GM21360 (cell line): ENCODE data around the gene MRPL48.
A peak's percentile ranks its signal among the peaks of the same experiment; 100 is the strongest.
"Not testable (repeated sequence)": the region's sequence is repeated elsewhere in the genome, so short reads cannot be mapped to it uniquely, and the experiment has no call there.

Experiments used
- ATAC-seq: cut with Tn5 transposase; IDR thresholded peaks from one replicate; pipeline ENCODE4 v1.9.1; 2021; ENCODE audit warnings: mild to moderate bottlenecking, moderate library complexity; ENCODE audit not compliant: unreplicated experiment

MRPL48 gene

DNA sequence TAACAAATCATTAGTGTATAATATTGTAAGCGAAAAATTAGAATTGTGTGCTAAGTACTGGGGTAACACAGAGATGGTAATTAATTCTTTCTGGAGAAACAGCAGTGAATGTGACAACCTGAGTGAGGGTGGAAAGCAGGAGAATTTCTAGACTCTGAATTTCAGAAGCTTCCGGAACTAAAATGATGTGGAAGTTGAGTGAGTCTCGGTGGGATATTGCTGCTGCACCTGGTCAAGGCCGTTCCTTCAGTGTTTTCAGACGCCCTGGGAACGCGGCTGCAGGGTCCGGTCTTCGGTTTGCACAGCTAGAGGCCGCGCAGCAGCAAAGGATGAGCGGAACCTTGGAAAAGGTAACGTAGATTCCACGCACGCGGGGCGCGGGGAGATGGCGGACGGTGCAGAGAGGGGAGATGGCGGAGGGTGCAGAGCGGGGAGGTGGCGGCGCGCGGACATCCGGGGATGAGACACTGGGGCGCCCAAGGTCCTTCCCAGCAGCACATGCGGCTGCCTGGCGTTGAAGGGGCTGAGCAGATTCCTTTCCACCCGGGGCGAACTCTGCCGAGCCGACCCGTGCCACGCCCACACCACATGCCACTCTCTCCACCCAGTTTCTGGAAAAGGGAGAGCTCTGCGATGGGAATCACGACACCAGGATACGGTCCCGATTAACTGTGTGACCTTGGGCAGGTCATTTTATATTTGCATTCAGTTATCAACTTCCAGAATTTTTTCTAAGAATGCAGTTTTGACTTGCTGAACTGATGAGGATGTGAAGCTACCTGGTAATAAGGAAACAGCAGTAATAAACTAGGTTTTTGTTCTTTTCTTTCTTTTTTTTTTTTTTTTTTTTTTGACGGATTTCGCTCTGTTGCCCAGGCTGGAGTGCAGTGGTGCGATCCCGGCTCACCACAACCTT lies at the start of gene MRPL48:
Gene MRPL48 (plus strand): TSS at position 232 of the 916 bp plus-strand sequence. CDS start 98 bp downstream, at position 330.
- peak; percentile 87 for ATAC-seq

DNA sequence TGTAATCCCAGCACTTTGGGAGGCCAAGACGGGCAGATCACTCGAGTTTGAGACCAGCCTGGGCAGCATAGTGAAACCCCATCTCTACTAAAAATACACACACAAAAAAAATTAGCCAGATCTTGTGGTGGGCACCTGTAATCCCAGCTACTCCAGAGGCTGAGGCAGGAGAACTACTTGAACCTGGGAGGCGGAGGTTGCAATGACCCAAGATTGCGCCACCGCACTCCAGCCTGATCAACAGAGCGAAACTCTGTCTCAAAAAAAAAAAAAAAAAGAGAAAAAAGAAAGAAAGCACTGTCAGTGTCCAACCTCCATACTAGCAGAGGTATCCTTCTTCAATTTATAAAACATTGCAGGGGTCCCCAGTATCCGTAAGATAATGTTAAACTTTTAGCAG lies 44.6 kb upstream of the MRPL48 start:
- ATAC-seq: no peak

GRCh38 chr11:73746701-73747100 lies 41.0 kb upstream of the MRPL48 start:
- no peak for ATAC-seq

DNA sequence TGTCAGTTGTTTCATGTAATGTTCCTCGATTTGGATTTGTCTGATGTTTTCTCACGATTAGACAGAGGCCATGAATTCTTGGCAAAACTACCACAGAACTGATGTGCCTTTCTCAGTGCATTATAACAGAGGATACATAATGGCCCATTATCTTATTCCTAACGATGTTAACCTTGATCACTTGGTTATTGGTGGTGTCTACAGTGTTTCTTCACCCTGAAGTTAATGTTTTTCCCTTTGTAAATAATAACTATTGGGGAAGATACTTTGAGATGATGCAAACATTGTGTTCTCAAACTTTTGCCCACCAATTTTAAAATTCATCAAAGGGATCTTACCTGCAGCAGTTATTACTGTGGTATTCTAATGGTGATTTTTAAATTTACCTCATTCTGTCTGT lies 39.9 kb upstream of the MRPL48 start:
- no peak for ATAC-seq

GRCh38 chr11:73748300-73748699 lies 39.4 kb upstream of the MRPL48 start:
- no peak for ATAC-seq

DNA sequence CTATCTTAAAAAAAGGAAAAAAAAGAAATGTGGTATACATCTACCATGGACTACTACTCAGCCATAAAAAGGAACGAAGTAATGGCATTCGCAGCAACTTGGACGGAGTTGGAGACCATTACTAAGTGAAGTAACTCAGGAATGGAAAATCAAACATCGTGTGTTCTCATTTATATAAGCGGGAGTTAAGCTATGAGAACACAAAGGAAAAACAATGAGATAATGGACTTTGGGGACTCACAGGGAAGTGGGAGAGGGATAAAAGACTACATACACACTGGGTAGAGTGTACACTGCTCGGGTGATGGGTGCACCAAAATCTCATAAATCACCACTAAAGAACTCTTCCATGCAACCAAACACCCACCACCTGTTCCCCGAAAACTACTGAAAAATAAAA lies 38.6 kb upstream of the MRPL48 start:
- ATAC-seq: no peak

DNA sequence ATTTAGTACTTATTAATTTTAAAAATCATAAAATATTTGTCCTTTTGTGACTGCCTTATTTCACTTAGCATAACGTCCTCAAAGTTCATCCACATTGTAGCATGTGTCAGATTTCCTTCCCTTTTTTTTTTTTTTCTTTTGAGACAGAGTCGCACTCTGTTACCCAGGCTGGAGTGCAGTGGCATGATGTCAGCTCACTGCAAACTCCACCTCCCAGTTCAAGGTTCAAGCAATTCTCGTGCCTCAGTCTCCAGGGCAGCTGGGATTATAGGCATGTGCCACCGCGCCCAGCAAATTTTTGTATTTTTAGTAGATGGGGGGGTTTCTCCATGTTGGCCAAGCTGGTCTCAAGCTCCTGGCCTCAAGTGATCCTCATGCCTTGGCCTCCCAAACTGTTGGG lies 37.4 kb upstream of the MRPL48 start:
- no peak for ATAC-seq

GRCh38 chr11:73750862-73751261 lies 36.8 kb upstream of the MRPL48 start:
- ATAC-seq: not testable (repeated sequence)

DNA sequence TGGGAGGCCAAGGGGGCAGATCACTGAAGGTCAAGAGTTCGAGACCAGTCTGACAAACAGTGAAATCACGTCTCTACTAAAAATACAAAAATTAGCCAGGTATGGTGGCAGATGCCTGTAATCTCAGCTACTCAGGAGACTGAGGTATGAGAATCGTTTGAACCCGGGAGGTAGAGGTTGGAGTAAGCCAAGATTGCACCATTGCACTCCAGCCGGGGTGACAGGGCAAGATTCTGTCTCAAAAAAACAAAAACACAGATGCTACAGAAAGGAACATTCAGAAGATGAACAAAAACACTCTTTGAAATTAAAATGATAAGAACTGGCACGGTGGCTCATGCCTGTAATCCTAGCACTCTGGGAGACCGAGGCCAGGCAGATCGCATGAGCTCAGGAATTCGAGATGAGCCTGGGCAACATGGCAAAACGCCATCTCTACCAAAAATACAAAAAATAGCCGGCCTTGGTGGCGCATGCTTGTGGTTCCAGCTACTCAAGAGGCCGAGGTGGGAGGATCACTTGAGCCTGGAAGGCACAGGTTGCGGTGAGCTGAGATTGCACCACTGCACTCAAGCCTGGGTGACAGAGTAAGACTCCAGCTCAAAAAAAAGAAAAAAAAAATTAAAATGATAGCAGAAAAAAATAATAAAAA lies 35.3 kb upstream of the MRPL48 start:
- no peak for ATAC-seq

GRCh38 chr11:73752903-73753302 lies 34.8 kb upstream of the MRPL48 start:
- no peak for ATAC-seq

DNA sequence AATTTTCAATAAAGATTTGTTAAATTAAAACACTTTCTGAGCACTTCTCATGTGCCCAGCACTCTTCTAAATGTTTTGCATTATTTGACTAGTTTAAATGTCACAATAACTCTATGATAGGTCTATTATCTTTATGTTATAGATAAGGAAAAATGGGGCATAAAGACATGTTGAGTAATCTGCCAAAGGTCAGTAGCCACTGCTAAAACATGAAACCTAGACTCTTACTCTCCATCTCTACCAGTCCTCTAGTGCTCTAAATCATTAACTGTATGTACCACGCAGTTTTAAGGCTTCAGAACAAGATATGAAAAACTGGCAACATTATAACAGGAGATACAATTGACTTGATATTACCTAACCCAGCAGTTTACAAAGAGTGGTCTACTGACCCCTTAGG lies 33.7 kb upstream of the MRPL48 start:
- no peak for ATAC-seq

DNA sequence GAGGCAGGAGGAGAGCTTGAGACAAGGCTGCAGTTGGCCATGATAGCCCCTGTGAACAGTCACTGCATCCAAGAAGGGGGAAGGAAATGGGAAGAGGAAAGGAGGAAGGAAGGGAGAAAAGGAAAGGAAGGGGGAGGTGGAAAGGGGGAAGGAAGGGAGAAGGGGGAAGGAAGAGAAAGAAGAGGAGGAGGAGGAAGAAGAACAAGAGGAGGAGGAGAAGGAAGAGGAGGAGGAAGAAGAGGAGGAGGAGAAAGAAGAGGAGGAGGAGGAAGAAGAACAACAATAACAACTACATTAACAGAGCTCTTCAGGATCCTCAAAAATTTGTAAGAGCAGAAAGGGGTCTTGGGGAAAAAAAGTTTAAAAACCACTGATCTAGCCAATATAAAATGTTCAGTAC lies 32.0 kb upstream of the MRPL48 start:
- ATAC-seq: no peak

- ATAC-seq: no peak
Measured at GRCh38 chr11:73757598-73757997, 30.1 kb upstream of the MRPL48 start.

DNA sequence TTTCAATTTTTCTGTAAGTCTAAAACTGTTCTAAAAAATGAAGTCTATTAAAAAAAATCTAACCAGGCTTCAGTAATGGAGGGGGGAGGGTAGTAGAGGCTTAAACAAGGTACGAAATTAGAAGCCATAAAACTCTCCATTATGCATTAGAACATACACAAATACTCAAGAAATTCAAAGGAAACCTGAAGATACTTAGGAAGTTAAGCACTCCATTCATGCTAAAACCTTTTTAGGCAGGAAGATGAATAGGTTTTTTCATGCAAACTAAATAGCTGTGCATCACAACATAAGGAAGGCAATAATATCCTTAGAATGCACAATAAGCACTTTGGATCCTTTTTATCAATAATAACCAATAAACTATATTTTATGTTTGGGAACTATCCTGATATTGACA lies 29.2 kb upstream of the MRPL48 start:
- ATAC-seq: no peak

DNA sequence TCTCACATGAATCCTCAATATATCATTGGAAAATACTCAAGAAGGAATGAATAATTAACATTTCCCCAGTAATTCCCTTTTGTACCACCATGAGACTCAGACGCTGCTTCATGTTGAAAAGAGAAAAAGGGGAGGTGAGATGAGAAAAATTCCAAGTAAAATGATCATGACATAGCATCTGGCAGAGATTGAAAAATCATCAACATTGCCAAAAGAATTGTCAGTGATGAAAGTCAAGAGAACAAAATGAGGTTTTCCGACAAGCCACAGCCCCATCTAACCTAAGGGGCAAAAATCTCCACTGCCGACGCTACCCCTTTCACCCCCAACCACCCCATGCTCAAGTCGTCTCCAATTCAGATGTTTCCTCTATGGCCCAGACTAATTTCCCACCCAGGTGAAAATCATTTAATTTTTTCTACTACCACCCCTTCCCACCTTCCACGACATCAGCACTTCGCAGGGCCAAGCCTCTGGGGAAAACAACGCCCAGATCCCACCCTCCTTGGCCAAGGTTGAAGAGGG lies 28.0 kb upstream of the MRPL48 start:
- ATAC-seq: no peak

DNA sequence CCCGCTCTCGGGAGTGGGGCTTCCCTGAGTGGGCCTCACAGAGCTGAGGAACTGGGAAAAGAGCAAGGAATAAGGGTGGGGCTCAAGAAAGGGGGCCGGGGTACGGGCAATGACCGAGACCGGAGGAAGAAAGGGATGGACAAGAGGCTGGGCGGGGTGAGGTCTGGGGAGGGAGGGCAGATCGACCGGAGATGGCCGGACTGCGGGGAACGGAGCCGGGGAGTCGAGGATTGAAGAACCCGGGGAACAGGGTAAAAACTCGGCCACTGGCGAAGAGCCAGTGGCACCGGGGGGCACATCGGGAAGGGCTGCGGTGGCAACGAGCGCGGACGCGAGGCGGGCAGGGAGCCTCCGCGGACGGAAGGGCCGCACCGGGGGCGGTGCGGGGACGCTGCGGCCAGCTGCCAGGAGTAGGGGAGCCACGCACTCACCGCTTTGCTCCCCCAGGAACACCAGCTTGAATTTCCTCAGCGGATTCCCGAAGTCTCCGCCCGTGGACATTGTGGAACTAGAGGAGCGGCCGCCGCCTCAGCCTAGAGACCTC lies 27.5 kb upstream of the MRPL48 start:
- no peak for ATAC-seq

- ATAC-seq: peak; percentile 92
Measured at GRCh38 chr11:73760679-73761402, 26.8 kb upstream of the MRPL48 start, which contains the start of gene RAB6A. Gene RAB6A (minus strand): TSS chr11:73761074. CDS start chr11:73760635, 439 bp downstream.

GRCh38 chr11:73761403-73761945 lies 26.2 kb upstream of the MRPL48 start:
- ATAC-seq: peak; percentile 3

GRCh38 chr11:73762732-73763131 lies 24.9 kb upstream of the MRPL48 start:
- no peak for ATAC-seq

DNA sequence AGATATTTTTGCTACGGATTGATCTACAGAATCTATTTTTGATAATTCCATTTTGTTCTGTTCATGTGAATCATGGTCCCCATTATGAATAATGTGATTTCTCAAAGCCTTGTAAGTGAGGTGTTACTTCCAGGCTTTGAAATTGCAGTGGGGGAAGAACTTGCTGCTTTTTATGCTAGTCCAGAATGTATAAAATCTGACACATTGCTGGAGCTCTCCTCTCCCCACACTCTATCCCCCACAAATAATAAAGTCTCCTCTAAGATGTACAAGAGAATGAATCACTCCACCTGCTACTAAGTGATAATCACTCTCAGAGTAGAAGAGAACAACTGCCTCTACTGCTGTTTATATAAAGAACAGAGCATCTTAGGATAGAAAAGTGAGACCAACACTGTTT lies 20.9 kb upstream of the MRPL48 start:
- no peak for ATAC-seq

- not testable (repeated sequence) for ATAC-seq
Measured at GRCh38 chr11:73770811-73771210, 16.9 kb upstream of the MRPL48 start.
